ENCODE data around the gene RBMS3. TPM values are rescaled to one million over a fixed set of nuclear protein-coding genes. Genes with fewer than 3 reads are reported as not detected.

The RBMS3 gene
- total and polyA plus RNA-seq, 7 donors = 0.46 to 61.9 (median 39.9) TPM

DNA sequence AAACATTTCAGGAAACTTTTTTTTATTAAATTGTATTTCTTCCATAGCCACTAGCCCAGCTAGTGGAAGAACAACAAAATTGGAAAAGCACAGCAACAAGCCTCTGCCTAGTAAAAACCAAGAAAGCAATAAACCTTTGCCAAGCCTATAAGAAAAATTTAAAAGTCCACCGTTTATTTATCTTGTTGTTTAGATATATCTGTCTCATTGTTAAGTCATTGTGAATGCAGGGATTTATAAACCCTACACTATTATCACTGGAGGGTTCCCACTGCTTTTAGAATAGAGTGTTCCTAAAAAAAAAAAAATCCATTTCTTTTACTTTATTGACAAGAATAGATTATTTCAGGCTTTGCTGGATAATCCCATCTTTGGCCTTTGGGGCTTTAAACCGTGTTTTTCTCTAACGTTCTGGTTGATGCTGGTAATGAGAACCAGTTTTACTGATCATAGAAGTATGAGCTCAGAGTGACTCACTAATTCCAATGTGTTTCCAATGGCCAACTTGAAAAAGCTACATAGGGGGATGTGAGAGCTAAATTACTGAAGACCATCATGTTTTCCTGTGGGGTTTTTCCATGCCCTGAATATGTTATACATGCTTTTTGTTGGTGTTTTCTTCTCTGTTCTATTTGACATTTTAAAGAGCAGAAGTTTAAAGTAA, 634.1 kb downstream of the RBMS3 start:
- 60 to 68% methylated on average over 3 of the region's 3 CpGs for WGBS, 2 donors
- TF ChIP-seq POLR2A (IDR thresholded peaks at IDR 0.05) (no peak), EP300 (IDR thresholded peaks at IDR 0.05) (no peak), POLR2AphosphoS5 (IDR thresholded peaks at IDR 0.05) (no peak)
- Histone ChIP-seq H3K4me3 (no peak overlapping the region), H3K36me3 (no peaks in the 10 kb centered on the region), H3K27ac (no peak overlapping the region), H3K9me3 (no peaks in the 10 kb centered on the region), H3K4me1 (no peaks in the 10 kb centered on the region), H3K27me3 (no peaks in the 10 kb centered on the region)
- intact Hi-C loops (cut with DNase I) = no loop called here
- no peak for DNase-seq

DNA sequence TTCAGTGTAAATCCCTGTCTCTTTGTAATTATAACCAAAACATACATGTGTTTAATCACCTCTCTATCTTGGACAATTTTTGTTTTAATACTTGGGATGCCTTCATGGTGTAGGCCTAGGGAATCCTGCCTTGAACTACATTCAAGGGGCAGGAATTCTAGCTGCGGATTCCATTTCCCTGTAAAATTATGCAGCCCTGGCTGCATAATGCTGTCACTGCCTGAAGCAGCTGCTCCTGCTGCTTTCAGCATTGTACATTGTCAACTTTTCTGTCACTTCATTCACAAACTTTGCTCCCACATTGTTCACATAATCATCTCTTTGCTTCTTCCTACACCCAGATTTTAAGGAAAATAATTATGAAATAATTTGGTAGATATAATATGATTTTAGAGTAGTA, 638.7 kb downstream of the RBMS3 start:
- Histone ChIP-seq H3K4me1 (no peaks in the 10 kb centered on the region), H3K27ac (no peak overlapping the region), H3K4me3 (no peak overlapping the region), H3K9me3 (no peaks in the 10 kb centered on the region), H3K27me3 (no peaks in the 10 kb centered on the region), H3K36me3 (no peaks in the 10 kb centered on the region)
- TF ChIP-seq EP300 (IDR thresholded peaks at IDR 0.05) = no peak
- no peak for TF ChIP-seq POLR2AphosphoS5 (IDR thresholded peaks at IDR 0.05)
- TF ChIP-seq, protein P1, sequence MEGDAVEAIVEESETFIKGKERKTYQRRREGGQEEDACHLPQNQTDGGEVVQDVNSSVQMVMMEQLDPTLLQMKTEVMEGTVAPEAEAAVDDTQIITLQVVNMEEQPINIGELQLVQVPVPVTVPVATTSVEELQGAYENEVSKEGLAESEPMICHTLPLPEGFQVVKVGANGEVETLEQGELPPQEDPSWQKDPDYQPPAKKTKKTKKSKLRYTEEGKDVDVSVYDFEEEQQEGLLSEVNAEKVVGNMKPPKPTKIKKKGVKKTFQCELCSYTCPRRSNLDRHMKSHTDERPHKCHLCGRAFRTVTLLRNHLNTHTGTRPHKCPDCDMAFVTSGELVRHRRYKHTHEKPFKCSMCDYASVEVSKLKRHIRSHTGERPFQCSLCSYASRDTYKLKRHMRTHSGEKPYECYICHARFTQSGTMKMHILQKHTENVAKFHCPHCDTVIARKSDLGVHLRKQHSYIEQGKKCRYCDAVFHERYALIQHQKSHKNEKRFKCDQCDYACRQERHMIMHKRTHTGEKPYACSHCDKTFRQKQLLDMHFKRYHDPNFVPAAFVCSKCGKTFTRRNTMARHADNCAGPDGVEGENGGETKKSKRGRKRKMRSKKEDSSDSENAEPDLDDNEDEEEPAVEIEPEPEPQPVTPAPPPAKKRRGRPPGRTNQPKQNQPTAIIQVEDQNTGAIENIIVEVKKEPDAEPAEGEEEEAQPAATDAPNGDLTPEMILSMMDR (IDR thresholded peaks at IDR 0.05) = no peak
- no peak for TF ChIP-seq POLR2A (IDR thresholded peaks at IDR 0.05)
- intact Hi-C loops (cut with DNase I) = no loop called here
- WGBS, 2 donors = 85 to 87% methylated on average over 1 of the region's 1 CpG
- DNase-seq = no peak

- WGBS, 2 donors = 30 to 53% methylated on average over 5 of the region's 5 CpGs
- intact Hi-C loops (cut with DNase I) = no loop called here
- Histone ChIP-seq H3K4me1 (no peaks in the 10 kb centered on the region), H3K9me3 (no peaks in the 10 kb centered on the region), H3K27me3 (no peaks in the 10 kb centered on the region), H3K27ac (no peak overlapping the region), H3K36me3 (no peaks in the 10 kb centered on the region), H3K4me3 (no peak overlapping the region)
- peak; percentile 65 for DNase-seq
- no peak for TF ChIP-seq POLR2AphosphoS5 (IDR thresholded peaks at IDR 0.05)
- TF ChIP-seq, protein P1 (IDR thresholded peaks at IDR 0.05) = no peak
- no peak for TF ChIP-seq EP300 (IDR thresholded peaks at IDR 0.05)
- TF ChIP-seq POLR2A (IDR thresholded peaks at IDR 0.05) = no peak
These were observed 642.3 kb downstream of the RBMS3 start for GRCh38 chr3:29922992-29923746.

DNA sequence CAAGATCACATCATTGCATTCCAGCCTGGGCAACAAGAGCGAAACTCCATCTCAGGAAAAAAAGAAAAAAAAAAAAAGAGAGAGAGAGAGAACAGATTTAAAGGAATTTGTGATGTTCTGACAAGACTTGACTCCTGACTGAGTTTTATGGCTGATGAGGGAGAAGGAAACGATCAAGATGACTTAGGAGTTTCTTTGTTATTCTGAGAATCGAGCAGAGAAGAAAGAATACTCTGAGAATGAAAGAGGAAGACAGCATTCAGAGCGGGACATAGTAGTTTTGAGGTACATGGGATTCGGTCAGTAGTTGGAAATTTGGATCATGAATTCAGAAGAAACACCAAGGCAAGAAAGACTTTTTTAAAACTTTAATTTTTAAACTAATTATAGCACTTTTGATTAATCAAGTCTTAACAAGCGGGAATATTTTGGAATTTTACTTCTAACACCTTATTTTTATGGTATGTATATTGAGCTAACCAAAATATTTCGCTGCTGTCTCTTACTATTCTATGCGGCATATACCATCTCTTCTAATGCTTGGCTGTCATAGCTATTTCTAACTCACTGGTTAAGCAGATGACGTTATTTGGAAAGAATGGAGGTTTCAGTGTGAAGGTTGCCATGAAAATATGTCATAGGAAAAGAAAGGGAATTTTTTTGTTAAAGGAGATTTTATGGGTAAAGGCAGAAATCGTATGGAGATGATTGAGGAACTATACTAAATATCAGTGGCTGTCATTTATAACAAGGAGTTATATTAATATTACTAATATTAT, 644.1 kb downstream of the RBMS3 start:
- intact Hi-C loops (cut with DNase I) = no loop called here
- Histone ChIP-seq H3K9me3 (no peaks in the 10 kb centered on the region), H3K36me3 (no peaks in the 10 kb centered on the region), H3K27ac (no peak overlapping the region), H3K27me3 (no peaks in the 10 kb centered on the region), H3K4me3 (no peak overlapping the region), H3K4me1 (no peaks in the 10 kb centered on the region)
- TF ChIP-seq POLR2AphosphoS5 (IDR thresholded peaks at IDR 0.05) (no peak), POLR2A (IDR thresholded peaks at IDR 0.05) (no peak), EP300 (IDR thresholded peaks at IDR 0.05) (no peak)
- TF ChIP-seq, protein P1 (IDR thresholded peaks at IDR 0.05) = no peak
- no peak for DNase-seq
- WGBS, 2 donors = 90 to 91% methylated on average over 10 of the region's 10 CpGs

DNA sequence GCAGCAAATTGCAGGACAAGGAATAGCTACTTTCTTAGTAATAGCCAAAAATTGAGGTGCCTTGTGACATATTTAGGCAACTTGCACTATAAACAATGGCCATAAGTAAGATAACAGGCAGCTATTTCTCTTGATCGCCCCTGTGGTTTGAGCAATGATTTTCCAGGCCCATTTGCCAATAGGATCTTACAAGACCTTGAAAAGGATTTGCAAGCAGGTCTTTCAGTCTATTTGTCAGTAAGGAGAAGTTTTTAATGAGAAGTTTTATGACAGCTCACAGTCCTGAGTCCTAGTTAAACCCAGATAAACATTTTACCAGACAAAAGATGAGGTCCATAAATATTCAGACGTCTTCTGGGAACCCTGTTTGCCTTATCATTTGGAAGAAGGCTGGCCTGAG, 645.5 kb downstream of the RBMS3 start:
- WGBS, 2 donors = 38 to 63% methylated on average over 2 of the region's 2 CpGs
- Histone ChIP-seq H3K27me3 (no peaks in the 10 kb centered on the region), H3K4me1 (no peaks in the 10 kb centered on the region), H3K4me3 (no peak overlapping the region), H3K27ac (no peak overlapping the region), H3K36me3 (no peaks in the 10 kb centered on the region), H3K9me3 (no peaks in the 10 kb centered on the region)
- TF ChIP-seq, protein P1 (IDR thresholded peaks at IDR 0.05) = no peak
- DNase-seq = no peak
- intact Hi-C loops (cut with DNase I) = no loop called here
